GM12878 (cell line): ENCODE measurements around the gene LCN1. TPM values are rescaled to one million over a fixed set of nuclear protein-coding genes. Genes with fewer than 3 reads are reported as not detected.

Source experiments
- ATAC-seq: fragments of 200-7000 bp; cut with Tn5 transposase; 3 replicates; pipeline ENCODE4 v1.9.1; 2020; ENCODE audit warnings: mild to moderate bottlenecking, moderate library complexity
- BruUV-seq: library from RNA; stranded (reverse); fragments of 400-500 nt; replicated peaks from 2 replicates; lab custom pipeline; 2021; lab: Mats Ljungman, UMichigan
- CTCF ChIA-PET: fragments of 300-600 bp; sonication (Branson Sonifier 250); formaldehyde crosslinking; extraction: SDS; loops from one replicate; lab custom pipeline; 2021; ENCODE audit warnings: inconsistent platforms; lab: Yijun Ruan, JAX
- POLR2A ChIA-PET: fragments of 350-600 bp; formaldehyde crosslinking; extraction: SDS; loops from one replicate; lab custom pipeline; 2021; ENCODE audit warnings: inconsistent platforms; lab: Charles Lee
- RAD21 ChIA-PET: fragments of 300-600 bp; sonication (Branson Sonifier 250); formaldehyde crosslinking; loops from one replicate; lab custom pipeline; 2023; ENCODE audit warnings: antibody characterized with exemption; ENCODE audit not compliant: unreplicated experiment; lab: Charles Lee
- SMC1A ChIA-PET: fragments of 300-600 bp; sonication (Branson Sonifier 250); formaldehyde crosslinking; loops from one replicate; lab custom pipeline; 2023; ENCODE audit not compliant: unreplicated experiment, uncharacterized antibody; lab: Charles Lee
- DNase-seq: peaks from one replicate; pipeline ENCODE4 v3.0.0-alpha.2; 2011; ENCODE audit warnings: low read depth, low spot score
- FAIRE-seq: peaks from 3 replicates; lab custom pipeline; 2011; peaks lifted over from hg19 to GRCh38; lab: Jason Lieb, UNC
- H2AFZ ChIP-seq: 2 replicates; pipeline ENCODE4 v1.6.0; 2011; ENCODE audit warnings: low read depth, low read length, control low read depth; ENCODE audit not compliant: control insufficient read depth
- H3K27ac ChIP-seq: 2 replicates; pipeline ENCODE4 v1.5.1; 2011; ENCODE audit warnings: control low read depth; ENCODE audit not compliant: control insufficient read depth, insufficient read depth
- H3K27me3 ChIP-seq, 2 experiments: replicated peaks in 1 of 2; 2 replicates each; pipeline versions ENCODE4 v1.6.0 to v1.6.1; 2011; ENCODE audit warnings: low read length in 1 of 2; ENCODE audit not compliant: control insufficient read depth in 2 of 2, insufficient read depth in 2 of 2
- H3K36me3 ChIP-seq, 2 experiments: 2 replicates each; pipeline ENCODE4 v1.5.1; 2011; ENCODE audit warnings: low read length in 1 of 2; ENCODE audit not compliant: control insufficient read depth in 2 of 2, insufficient read depth in 2 of 2
- H3K4me1 ChIP-seq: 2 replicates; pipeline ENCODE4 v1.6.1; 2011; ENCODE audit warnings: mild to moderate bottlenecking, low read length, moderate library complexity, mixed read lengths; ENCODE audit not compliant: control insufficient read depth, insufficient read depth
- H3K4me2 ChIP-seq: 2 replicates; pipeline ENCODE4 v1.6.0; 2011; ENCODE audit warnings: control low read depth; ENCODE audit not compliant: control insufficient read depth, insufficient read depth
- H3K4me3 ChIP-seq: fragments of 200-600 bp; sonication (generic); 2 replicates; pipeline ENCODE4 v1.5.1; 2016
- H3K79me2 ChIP-seq: 2 replicates; pipeline ENCODE4 v1.6.0; 2011; ENCODE audit warnings: low read length; ENCODE audit not compliant: control insufficient read depth, insufficient read depth
- H3K9ac ChIP-seq: 2 replicates; pipeline ENCODE4 v1.8.0; 2011; ENCODE audit warnings: low read length, control low read depth, mixed read lengths; ENCODE audit not compliant: control insufficient read depth, insufficient read depth
- H3K9me3 ChIP-seq: replicated peaks from 3 replicates; pipeline ENCODE4 v1.5.1; 2011; ENCODE audit warnings: mild to moderate bottlenecking, low read length; ENCODE audit not compliant: control insufficient read depth, insufficient read depth
- H4K20me1 ChIP-seq: 2 replicates; pipeline ENCODE4 v1.6.0; 2011; ENCODE audit not compliant: control insufficient read depth, insufficient read depth
- HDGF ChIP-seq: fragments of 450-650 bp; IDR thresholded peaks from 2 replicates; pipeline ENCODE4 v1.6.1; 2016; ENCODE audit warnings: antibody characterized with exemption
- IKZF1 ChIP-seq: fragments of 450-650 bp; conservative IDR thresholded peaks from 2 replicates; pipeline ENCODE4 v1.6.1; 2017; ENCODE audit warnings: antibody characterized with exemption, mild to moderate bottlenecking
- NRF1 ChIP-seq: conservative IDR thresholded peaks from 2 replicates; pipeline ENCODE4 v1.6.1; 2011; ENCODE audit warnings: mild to moderate bottlenecking, low read depth, low read length, improper control_type of control experiment
- RB1 ChIP-seq: fragments of 450-650 bp; formaldehyde crosslinking; IDR thresholded peaks from 2 replicates; pipeline ENCODE4 v1.6.1; 2017; ENCODE audit warnings: mild to moderate bottlenecking, borderline replicate concordance
- YBX1 ChIP-seq: fragments of 450-650 bp; IDR thresholded peaks from 2 replicates; pipeline ENCODE4 v1.6.1; 2016; ENCODE audit warnings: antibody characterized with exemption
- ZBED1 ChIP-seq: IDR thresholded peaks from 2 replicates; pipeline ENCODE4 v1.6.1; 2016; ENCODE audit warnings: borderline replicate concordance
- WGBS: methylation state at CpG from one replicate; pipeline ENCODE4 v1.1.6; 2016; ENCODE audit warnings: low lambda C conversion rate; ENCODE audit not compliant: insufficient replicate concordance, insufficient coverage; ENCODE audit errors: missing lambda C conversion rate; 5-methylcytosine and 5-hydroxymethylcytosine counted together
- in situ Hi-C: fragments of 300-500 bp; cut with MboI; formaldehyde crosslinking; loops from 9 replicates; pipeline ENCODE4 v1.14.3; 2018; ENCODE audit warnings: mixed read lengths
- intact Hi-C: fragments of 100-400 bp; cut with micrococcal nuclease; formaldehyde crosslinking; loops from one replicate; pipeline ENCODE4 v1.14.2; 2022; ENCODE audit not compliant: unreplicated experiment
- polyA plus RNA-seq, 11 experiments: library from polyadenylated mRNA; depleted of rRNA in 4 of 11; unstranded in 6 of 11; stranded (reverse) in 5 of 11; fragments of >200 nt; fragmentation: Nextera tagmentation in 4 of 11; fragmentation: Illumina TruSeq in 1 of 11; extraction: Ambion mirVana in 4 of 11; extraction: Trizol in 1 of 11; gene quantifications; 1 replicate in 1 of 11; 2 replicates in 10 of 11; pipeline versions ENCODE4 v1.2.1 to v1.2.3, GENCODE V29; 2011 to 2016; ENCODE audit warnings: inconsistent platforms in 2 of 11, missing spikeins in 2 of 11, low read depth in 1 of 11
- total RNA-seq, 4 experiments: library from RNA; depleted of rRNA in 3 of 4; stranded (reverse); fragments of >200 nt in 3 of 4; fragmentation: Illumina TruSeq in 1 of 4; extraction: Trizol in 1 of 4; gene quantifications; 2 replicates each; pipeline versions ENCODE4 v1.2.1 to v1.2.3, GENCODE V29; 2013 to 2021
- TF ChIP-seq, protein P1 (sequence below): fragments of 450-650 bp; IDR thresholded peaks from 2 replicates; pipeline ENCODE4 v1.6.1; 2018; ENCODE audit warnings: mild to moderate bottlenecking, low read depth, moderate library complexity; ENCODE audit not compliant: partially characterized antibody
- TF ChIP-seq, protein P2 (sequence below): IDR thresholded peaks from 2 replicates; pipeline ENCODE4 v1.6.1; 2012; ENCODE audit warnings: low read depth, low read length, improper control_type of control experiment
- TF ChIP-seq, protein P3 (sequence below): fragments of 450-650 bp; IDR thresholded peaks from 2 replicates; pipeline ENCODE4 v1.6.1; 2017; ENCODE audit warnings: borderline replicate concordance
- TF ChIP-seq, protein P4 (sequence below): fragments of 450-650 bp; formaldehyde crosslinking; IDR thresholded peaks from 2 replicates; pipeline ENCODE4 v1.5.0; 2022; ENCODE audit warnings: mild to moderate bottlenecking, missing genetic modification characterization
- TF ChIP-seq, protein P5 (sequence below): fragments of 450-650 bp; IDR thresholded peaks from 2 replicates; pipeline ENCODE4 v1.6.1; 2017; ENCODE audit warnings: low read depth, mild to moderate bottlenecking, moderate library complexity

LCN1 gene
- total and polyA plus RNA-seq, 10 of the 15 experiments (the other 5 are each of a cell fraction or from before 2014, with no cell fraction given) = not detected

DNA sequence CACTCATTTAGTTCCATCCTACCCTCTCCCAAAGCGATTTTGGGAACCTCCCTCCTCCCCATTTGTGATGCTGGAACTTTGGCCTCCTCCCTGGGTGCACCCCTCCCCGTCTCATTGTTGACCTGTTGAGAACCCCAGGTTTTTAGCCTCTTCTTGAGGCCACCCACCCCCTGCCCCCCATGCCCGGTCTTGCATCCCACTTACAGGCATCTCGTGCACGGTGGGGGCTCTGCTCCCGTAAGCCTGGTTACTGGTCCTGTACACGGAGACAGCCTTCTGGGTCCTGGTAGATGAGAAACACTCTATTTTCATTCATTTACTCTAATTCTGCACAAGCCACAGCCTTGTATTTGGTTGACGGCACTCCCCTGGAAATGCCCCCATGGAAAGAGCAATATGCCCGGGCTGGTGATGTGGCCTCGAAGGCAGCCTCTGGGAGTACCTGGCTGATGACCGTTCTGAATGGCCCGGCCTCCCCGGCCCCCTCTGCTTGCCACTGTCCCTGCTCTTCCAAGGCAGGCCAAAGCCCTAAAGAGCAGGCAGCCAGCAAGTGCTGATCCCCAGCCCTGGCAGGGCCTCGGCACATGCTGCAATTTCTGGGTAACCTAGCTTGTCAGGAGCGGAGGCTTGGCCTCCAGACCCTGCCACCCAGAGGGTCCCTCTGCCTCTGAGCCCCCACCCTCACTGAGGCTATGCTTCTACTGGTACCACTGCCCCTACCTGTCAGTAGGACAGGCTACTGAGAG, 22.7 kb upstream of the LCN1 start (continued):
- TF ChIP-seq ZBED1 (no peak), HDGF (no peak), IKZF1 (no peak), NRF1 (no peak), YBX1 (no peak)
- TF ChIP-seq, protein P1, sequence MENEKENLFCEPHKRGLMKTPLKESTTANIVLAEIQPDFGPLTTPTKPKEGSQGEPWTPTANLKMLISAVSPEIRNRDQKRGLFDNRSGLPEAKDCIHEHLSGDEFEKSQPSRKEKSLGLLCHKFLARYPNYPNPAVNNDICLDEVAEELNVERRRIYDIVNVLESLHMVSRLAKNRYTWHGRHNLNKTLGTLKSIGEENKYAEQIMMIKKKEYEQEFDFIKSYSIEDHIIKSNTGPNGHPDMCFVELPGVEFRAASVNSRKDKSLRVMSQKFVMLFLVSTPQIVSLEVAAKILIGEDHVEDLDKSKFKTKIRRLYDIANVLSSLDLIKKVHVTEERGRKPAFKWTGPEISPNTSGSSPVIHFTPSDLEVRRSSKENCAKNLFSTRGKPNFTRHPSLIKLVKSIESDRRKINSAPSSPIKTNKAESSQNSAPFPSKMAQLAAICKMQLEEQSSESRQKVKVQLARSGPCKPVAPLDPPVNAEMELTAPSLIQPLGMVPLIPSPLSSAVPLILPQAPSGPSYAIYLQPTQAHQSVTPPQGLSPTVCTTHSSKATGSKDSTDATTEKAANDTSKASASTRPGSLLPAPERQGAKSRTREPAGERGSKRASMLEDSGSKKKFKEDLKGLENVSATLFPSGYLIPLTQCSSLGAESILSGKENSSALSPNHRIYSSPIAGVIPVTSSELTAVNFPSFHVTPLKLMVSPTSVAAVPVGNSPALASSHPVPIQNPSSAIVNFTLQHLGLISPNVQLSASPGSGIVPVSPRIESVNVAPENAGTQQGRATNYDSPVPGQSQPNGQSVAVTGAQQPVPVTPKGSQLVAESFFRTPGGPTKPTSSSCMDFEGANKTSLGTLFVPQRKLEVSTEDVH = no peak
- TF ChIP-seq, protein P2, sequence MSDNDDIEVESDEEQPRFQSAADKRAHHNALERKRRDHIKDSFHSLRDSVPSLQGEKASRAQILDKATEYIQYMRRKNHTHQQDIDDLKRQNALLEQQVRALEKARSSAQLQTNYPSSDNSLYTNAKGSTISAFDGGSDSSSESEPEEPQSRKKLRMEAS = no peak

DNA sequence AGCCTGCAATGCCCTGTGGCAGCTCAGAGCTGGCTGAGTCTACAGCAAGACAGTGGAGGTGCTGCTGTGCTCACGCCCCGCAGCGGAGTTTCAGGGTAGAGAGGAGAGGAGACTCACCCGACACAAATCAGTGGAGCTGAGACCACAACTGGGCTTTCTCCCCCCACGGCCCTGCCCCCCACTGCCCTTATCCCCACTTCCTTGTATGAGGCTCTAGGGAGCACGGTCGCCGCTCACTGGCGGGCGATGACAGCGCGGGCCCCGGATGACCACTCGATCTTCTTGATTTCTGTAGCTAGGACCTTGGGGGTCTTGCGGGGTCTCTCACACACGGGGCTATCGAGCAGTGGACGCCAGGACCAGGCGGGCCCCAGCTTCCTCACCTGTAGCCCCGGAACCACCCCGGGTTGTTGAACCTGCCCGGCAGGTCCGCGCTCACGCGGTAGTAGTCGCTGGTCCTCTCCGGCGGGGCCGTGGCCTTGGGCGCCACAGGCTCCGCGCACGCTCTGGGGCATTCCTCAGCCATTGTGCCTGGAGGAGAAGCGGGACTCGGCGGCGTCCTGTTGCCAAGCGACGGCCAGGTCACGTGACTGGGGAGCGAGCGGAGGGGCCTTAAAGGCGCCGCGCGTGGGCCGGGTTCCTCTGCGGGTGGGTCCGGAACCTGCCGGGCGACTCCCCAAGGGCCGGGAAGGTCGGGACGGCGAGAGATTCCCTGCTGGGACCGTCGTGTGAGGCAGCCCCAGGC, 21.7 kb upstream of the LCN1 start:
- Histone ChIP-seq H3K4me2 (peak overlapping the region; percentile 100), H3K4me3 (peak overlapping the region; percentile 78), H3K79me2 (peaks cover 14% of the 10 kb centered on the region), H3K36me3 (peaks cover 10 to 17% of the 10 kb centered on the region in 2 experiments; a peak in 3 of 4 replicates), H4K20me1 (peaks cover 4% of the 10 kb centered on the region; the same call in 1 of the 2 replicates), H3K9me3 (no peaks in the 10 kb centered on the region), H2AFZ (peak overlapping the region; percentile 86), H3K9ac (peak overlapping the region; percentile 56), H3K4me1 (peaks cover 17% of the 10 kb centered on the region), H3K27ac (no peak overlapping the region), H3K27me3 (no peaks in the 10 kb centered on the region)
- no TSS peak for BruUV-seq
- in situ Hi-C loops (no loop called here), intact Hi-C loops (no loop called here)
- ChIA-PET POLR2A (no interaction called here), CTCF (no interaction called here), RAD21 (no interaction called here), SMC1A (interaction anchor here (0.7 kb wide), 1 partner anchor 10 kb away, joined by 3 read pairs; no protein-coding TSS in a partner anchor)
- ATAC-seq (peak; percentile 75), DNase-seq (no peak), FAIRE-seq (peak; percentile 35)
- WGBS = 2% methylated on average over 54 of the region's 58 CpGs
- TF ChIP-seq, protein P3, sequence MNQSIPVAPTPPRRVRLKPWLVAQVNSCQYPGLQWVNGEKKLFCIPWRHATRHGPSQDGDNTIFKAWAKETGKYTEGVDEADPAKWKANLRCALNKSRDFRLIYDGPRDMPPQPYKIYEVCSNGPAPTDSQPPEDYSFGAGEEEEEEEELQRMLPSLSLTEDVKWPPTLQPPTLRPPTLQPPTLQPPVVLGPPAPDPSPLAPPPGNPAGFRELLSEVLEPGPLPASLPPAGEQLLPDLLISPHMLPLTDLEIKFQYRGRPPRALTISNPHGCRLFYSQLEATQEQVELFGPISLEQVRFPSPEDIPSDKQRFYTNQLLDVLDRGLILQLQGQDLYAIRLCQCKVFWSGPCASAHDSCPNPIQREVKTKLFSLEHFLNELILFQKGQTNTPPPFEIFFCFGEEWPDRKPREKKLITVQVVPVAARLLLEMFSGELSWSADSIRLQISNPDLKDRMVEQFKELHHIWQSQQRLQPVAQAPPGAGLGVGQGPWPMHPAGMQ = no peak
- TF ChIP-seq, protein P4, sequence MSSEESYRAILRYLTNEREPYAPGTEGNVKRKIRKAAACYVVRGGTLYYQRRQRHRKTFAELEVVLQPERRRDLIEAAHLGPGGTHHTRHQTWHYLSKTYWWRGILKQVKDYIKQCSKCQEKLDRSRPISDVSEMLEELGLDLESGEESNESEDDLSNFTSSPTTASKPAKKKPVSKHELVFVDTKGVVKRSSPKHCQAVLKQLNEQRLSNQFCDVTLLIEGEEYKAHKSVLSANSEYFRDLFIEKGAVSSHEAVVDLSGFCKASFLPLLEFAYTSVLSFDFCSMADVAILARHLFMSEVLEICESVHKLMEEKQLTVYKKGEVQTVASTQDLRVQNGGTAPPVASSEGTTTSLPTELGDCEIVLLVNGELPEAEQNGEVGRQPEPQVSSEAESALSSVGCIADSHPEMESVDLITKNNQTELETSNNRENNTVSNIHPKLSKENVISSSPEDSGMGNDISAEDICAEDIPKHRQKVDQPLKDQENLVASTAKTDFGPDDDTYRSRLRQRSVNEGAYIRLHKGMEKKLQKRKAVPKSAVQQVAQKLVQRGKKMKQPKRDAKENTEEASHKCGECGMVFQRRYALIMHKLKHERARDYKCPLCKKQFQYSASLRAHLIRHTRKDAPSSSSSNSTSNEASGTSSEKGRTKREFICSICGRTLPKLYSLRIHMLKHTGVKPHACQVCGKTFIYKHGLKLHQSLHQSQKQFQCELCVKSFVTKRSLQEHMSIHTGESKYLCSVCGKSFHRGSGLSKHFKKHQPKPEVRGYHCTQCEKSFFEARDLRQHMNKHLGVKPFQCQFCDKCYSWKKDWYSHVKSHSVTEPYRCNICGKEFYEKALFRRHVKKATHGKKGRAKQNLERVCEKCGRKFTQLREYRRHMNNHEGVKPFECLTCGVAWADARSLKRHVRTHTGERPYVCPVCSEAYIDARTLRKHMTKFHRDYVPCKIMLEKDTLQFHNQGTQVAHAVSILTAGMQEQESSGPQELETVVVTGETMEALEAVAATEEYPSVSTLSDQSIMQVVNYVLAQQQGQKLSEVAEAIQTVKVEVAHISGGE (CRISPR knock-in tag) = peak; percentile 50
- TF ChIP-seq, protein P5, sequence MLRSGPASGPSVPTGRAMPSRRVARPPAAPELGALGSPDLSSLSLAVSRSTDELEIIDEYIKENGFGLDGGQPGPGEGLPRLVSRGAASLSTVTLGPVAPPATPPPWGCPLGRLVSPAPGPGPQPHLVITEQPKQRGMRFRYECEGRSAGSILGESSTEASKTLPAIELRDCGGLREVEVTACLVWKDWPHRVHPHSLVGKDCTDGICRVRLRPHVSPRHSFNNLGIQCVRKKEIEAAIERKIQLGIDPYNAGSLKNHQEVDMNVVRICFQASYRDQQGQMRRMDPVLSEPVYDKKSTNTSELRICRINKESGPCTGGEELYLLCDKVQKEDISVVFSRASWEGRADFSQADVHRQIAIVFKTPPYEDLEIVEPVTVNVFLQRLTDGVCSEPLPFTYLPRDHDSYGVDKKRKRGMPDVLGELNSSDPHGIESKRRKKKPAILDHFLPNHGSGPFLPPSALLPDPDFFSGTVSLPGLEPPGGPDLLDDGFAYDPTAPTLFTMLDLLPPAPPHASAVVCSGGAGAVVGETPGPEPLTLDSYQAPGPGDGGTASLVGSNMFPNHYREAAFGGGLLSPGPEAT = peak; percentile 75; the same call in 1 of the 2 replicates
- TF ChIP-seq RB1 = no peak; the same call in 1 of the 2 replicates
